22Rv1 (cell line): ENCODE results near the gene ATF6B.

ENCODE experiments used
- ZFX ChIP-seq: fragments of 450-650 bp; IDR thresholded peaks from 2 replicates; pipeline ENCODE4 v1.6.1; 2017; ENCODE audit warnings: antibody characterized with exemption, borderline replicate concordance
- TF ChIP-seq, protein P1 (sequence below): fragments of 450-650 bp; IDR thresholded peaks from 2 replicates; pipeline ENCODE4 v1.5.1; 2017; ENCODE audit warnings: mild to moderate bottlenecking

DNA sequence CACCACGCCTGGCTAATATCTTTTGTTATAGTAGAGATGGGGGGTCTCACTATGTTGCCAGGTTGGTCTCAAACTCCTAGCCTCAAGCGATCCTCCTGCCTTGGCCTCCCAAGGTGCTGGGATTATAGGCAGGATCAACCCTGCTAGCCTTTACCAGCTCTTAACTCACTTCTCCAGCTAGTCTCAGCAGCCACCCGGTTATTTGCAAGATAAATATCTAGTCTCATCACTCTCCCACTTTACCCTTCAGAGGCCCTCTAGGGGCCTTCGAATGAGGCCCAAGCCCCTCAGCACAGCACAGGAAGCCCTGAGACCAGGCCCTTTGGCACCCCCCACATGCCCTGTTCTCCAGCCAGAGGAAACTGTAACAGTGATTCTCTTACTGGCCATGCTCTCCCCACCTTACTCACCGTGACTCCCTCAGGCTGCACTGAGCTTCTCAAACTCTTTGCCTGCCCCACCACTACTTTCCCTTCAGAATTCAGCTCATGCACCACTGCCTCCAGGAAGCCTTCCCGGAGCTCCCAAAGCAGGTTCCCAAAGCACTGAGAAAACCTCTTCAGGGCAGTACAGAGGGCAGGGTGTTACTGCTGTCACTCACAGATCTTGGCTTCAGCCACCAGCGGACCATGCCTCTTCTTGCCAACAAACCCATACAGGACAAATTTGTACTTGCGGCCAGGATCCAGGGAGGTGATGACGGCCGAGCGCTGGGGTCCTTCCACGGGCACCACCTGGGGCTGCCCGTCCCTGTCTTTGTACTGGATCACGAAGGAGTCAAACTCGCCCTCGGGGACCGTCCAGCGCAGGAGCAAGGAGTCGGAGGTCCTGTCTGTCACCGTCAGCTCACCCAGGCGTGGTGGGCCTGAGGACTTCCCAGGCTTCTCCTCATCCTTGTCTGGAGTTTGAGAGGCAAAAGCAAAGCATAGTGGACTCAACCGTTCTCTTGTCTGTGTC is 44.0 kb downstream of the ATF6B start:
- TF ChIP-seq, protein P1, sequence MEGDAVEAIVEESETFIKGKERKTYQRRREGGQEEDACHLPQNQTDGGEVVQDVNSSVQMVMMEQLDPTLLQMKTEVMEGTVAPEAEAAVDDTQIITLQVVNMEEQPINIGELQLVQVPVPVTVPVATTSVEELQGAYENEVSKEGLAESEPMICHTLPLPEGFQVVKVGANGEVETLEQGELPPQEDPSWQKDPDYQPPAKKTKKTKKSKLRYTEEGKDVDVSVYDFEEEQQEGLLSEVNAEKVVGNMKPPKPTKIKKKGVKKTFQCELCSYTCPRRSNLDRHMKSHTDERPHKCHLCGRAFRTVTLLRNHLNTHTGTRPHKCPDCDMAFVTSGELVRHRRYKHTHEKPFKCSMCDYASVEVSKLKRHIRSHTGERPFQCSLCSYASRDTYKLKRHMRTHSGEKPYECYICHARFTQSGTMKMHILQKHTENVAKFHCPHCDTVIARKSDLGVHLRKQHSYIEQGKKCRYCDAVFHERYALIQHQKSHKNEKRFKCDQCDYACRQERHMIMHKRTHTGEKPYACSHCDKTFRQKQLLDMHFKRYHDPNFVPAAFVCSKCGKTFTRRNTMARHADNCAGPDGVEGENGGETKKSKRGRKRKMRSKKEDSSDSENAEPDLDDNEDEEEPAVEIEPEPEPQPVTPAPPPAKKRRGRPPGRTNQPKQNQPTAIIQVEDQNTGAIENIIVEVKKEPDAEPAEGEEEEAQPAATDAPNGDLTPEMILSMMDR = no peak
- TF ChIP-seq ZFX = no peak
